ENCODE measurements around the gene C10orf120.

The C10orf120 gene

GRCh38 chr10:122699796-122700455, at the start of gene C10orf120:
Gene C10orf120, minus strand, starts transcription at chr10:122699846. Its CDS starts 56 bp downstream, at chr10:122699790.
- DNase-seq: no peak
- ATAC-seq: no peak
- Mint-ChIP-seq H3K27ac (no peak within 1 kb of the TSS), H3K36me3 (ENCODE audit: low read depth) (no peaks in the 10 kb centered on the region), H3K4me3 (no peak within 1 kb of the TSS), H3K4me1 (no peaks in the 10 kb centered on the region), H3K9me3 (no peaks in the 10 kb centered on the region), H3K27me3 (peaks cover 4% of the 10 kb centered on the region)

DNA sequence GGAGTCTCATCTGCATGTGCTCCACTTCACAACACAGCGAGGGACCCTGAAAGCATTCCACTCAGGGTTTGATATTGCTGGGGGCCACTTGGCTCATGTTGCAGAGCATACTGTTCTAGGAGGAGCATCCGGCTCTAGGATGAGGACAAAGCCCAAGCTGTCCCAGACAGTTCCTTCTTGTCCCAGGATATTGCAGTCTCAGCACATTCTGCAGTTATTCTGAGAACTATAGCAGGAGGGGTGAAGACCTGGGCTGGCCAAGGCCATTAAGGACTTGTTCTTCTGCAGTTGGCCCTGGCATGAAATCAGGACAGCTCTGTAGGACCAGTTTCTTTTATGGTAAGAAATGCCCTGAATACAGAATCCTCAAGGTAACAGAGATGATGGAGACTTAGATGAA, 48.9 kb upstream of the C10orf120 start:
- Mint-ChIP-seq H3K27ac (no peak overlapping the region), H3K36me3 (ENCODE audit: low read depth) (no peaks in the 10 kb centered on the region), H3K4me3 (no peak overlapping the region), H3K4me1 (no peaks in the 10 kb centered on the region), H3K9me3 (no peaks in the 10 kb centered on the region), H3K27me3 (peaks cover 2% of the 10 kb centered on the region)
- DNase-seq (no peak), ATAC-seq (no peak)

- DNase-seq (no peak), ATAC-seq (no peak)
- Mint-ChIP-seq H3K4me1 (no peaks in the 10 kb centered on the region), H3K36me3 (ENCODE audit: low read depth) (no peaks in the 10 kb centered on the region), H3K4me3 (no peak overlapping the region), H3K27me3 (peaks cover 2% of the 10 kb centered on the region), H3K27ac (no peak overlapping the region), H3K9me3 (no peaks in the 10 kb centered on the region)
These were observed 46.8 kb upstream of the C10orf120 start for GRCh38 chr10:122746408-122746807.

- Mint-ChIP-seq H3K27me3 (peaks cover 2% of the 10 kb centered on the region), H3K27ac (no peak overlapping the region), H3K4me1 (no peaks in the 10 kb centered on the region), H3K4me3 (no peak overlapping the region), H3K36me3 (ENCODE audit: low read depth) (no peaks in the 10 kb centered on the region), H3K9me3 (no peaks in the 10 kb centered on the region)
- no peak for ATAC-seq
- DNase-seq: no peak
These were observed 44.6 kb upstream of the C10orf120 start for GRCh38 chr10:122744257-122744656.

DNA sequence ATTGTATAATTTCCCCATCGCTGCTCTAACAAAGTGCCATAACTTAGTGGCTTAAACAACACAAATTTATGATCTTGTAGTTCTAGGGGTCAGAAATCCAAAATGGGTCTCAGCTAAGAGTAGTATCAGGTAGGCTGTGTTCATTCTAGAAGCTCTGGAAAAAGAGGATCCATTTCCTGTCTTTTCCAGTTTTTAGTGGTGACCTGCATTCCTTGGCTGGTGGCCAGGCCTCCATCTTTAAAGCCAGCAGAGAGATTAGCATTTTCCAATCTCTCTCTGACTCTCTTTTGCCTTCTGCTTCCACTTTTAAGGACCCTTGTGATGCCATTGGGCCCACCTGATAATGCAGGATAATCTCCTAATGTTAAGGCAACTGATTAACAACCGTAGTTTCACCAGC, 41.0 kb upstream of the C10orf120 start:
- Mint-ChIP-seq H3K4me3 (no peak overlapping the region), H3K4me1 (no peaks in the 10 kb centered on the region), H3K27me3 (no peaks in the 10 kb centered on the region), H3K9me3 (no peaks in the 10 kb centered on the region), H3K27ac (no peak overlapping the region), H3K36me3 (ENCODE audit: low read depth) (no peaks in the 10 kb centered on the region)
- ATAC-seq: no peak
- DNase-seq: no peak

DNA sequence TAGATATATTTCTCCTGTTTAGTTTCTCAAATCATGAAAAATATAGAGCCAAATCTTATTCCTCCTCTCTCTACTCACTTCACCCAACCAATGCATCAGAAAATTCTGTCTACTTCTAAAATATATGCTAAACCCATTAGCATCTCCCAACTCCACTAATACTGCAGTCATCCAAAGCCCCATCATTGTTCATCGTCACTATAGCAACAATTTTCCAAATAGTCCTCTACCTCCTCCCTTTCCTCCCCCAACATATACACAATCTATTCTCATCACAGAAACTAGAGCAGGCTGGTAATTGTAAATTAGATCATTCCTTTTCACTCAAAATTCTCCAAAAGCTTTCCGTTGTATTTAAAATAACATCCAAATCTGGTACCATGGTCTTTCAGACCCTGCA, 38.4 kb upstream of the C10orf120 start:
- H3K4me1 Mint-ChIP-seq: no peaks in the 10 kb centered on the region
- DNase-seq: no peak
- no peaks in the 10 kb centered on the region for H3K9me3 Mint-ChIP-seq
- no peak overlapping the region for H3K27ac Mint-ChIP-seq
- no peaks in the 10 kb centered on the region for H3K27me3 Mint-ChIP-seq
- no peak overlapping the region for H3K4me3 Mint-ChIP-seq
- H3K36me3 Mint-ChIP-seq (ENCODE audit: low read depth): no peaks in the 10 kb centered on the region
- ATAC-seq: no peak

- H3K36me3 Mint-ChIP-seq (ENCODE audit: low read depth): no peaks in the 10 kb centered on the region
- H3K27ac Mint-ChIP-seq: no peak overlapping the region
- DNase-seq (no peak), ATAC-seq (no peak)
- peaks cover 12% of the 10 kb centered on the region for H3K27me3 Mint-ChIP-seq
- H3K4me3 Mint-ChIP-seq: no peak overlapping the region
- H3K9me3 Mint-ChIP-seq: no peaks in the 10 kb centered on the region
- H3K4me1 Mint-ChIP-seq: no peaks in the 10 kb centered on the region
These were observed 34.5 kb upstream of the C10orf120 start for GRCh38 chr10:122733931-122734665.

GRCh38 chr10:122733443-122733842, 33.8 kb upstream of the C10orf120 start:
- Mint-ChIP-seq H3K36me3 (ENCODE audit: low read depth) (no peaks in the 10 kb centered on the region), H3K9me3 (no peaks in the 10 kb centered on the region), H3K27ac (no peak overlapping the region), H3K4me1 (no peaks in the 10 kb centered on the region), H3K27me3 (peaks cover 12% of the 10 kb centered on the region), H3K4me3 (no peak overlapping the region)
- DNase-seq (no peak), ATAC-seq (no peak)

DNA sequence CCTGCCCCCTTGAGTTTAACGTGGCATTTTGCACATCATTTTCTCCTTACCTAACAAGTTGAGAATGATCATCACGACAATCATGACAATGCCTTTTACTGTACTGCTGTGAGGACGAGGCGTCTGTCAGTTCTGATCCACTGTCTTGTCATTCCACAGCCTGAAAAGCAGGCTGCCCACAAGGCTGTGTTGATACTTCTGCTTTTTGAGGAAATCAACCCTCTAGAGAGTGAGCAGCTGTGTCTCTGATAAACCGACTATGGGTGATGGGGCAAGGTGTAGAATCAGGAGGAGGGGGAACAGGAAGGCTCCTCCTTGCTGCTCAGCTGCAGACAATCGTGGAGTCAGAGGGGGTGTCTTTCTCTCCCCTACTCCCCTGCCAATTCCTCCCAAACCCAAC, 30.6 kb upstream of the C10orf120 start:
- no peaks in the 10 kb centered on the region for H3K4me1 Mint-ChIP-seq
- H3K9me3 Mint-ChIP-seq: no peaks in the 10 kb centered on the region
- peaks cover 12% of the 10 kb centered on the region for H3K27me3 Mint-ChIP-seq
- DNase-seq (no peak), ATAC-seq (no peak)
- no peaks in the 10 kb centered on the region for H3K36me3 Mint-ChIP-seq (ENCODE audit: low read depth)
- no peak overlapping the region for H3K4me3 Mint-ChIP-seq
- no peak overlapping the region for H3K27ac Mint-ChIP-seq

DNA sequence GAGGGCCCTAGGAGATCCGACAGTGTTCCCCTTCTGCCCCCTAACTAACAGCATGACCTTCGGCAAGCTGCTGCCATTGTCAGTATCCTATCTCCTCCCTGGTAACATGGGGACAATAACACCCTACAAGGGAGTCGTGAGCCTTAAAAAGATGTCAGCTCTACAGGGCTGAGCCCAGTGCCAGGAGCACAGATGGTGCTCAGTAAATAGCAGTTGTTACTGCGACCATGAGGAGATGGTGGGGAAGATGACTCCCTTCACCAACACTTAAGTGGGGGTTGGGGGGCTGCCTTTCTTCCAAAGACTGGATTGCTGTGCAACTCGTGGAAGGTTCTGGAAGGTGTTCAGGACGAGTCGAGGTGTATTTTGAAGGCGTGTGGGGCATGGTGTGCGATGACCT, 29.5 kb upstream of the C10orf120 start:
- H3K4me3 Mint-ChIP-seq: no peak overlapping the region
- no peak overlapping the region for H3K27ac Mint-ChIP-seq
- no peaks in the 10 kb centered on the region for H3K4me1 Mint-ChIP-seq
- no peaks in the 10 kb centered on the region for H3K36me3 Mint-ChIP-seq (ENCODE audit: low read depth)
- peaks cover 12% of the 10 kb centered on the region for H3K27me3 Mint-ChIP-seq
- no peak for DNase-seq
- ATAC-seq: no peak
- H3K9me3 Mint-ChIP-seq: no peaks in the 10 kb centered on the region

DNA sequence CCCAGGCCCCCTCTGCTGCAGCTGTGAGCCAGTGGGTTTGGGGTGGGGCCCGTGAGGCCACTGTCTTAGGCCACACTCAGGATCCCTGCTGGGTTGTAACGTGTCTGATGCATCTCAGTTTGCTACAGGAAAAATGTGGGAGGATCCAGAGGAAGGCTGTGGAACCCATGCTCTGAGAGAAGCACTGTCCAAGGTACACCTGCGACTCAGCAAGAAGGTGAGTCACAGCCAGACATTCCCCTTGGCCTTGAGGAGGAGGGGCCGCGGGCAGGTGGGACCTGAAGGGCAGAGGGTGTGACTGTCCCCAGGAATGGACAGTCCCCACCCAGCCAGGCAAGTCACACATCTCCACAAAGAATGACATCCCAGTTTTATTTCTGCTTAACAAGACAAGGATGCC, 27.8 kb upstream of the C10orf120 start:
- DNase-seq (no peak), ATAC-seq (no peak)
- Mint-ChIP-seq H3K4me3 (no peak overlapping the region), H3K36me3 (ENCODE audit: low read depth) (no peaks in the 10 kb centered on the region), H3K27ac (no peak overlapping the region), H3K4me1 (no peaks in the 10 kb centered on the region), H3K27me3 (peaks cover 12% of the 10 kb centered on the region), H3K9me3 (no peaks in the 10 kb centered on the region)

- no peak overlapping the region for H3K27ac Mint-ChIP-seq
These were observed 26.1 kb upstream of the C10orf120 start for GRCh38 chr10:122725768-122726167.

GRCh38 chr10:122725006-122725405, 25.4 kb upstream of the C10orf120 start:
- Mint-ChIP-seq H3K4me1 (no peaks in the 10 kb centered on the region), H3K27me3 (peaks cover 6% of the 10 kb centered on the region), H3K36me3 (ENCODE audit: low read depth) (no peaks in the 10 kb centered on the region), H3K9me3 (no peaks in the 10 kb centered on the region), H3K27ac (no peak overlapping the region), H3K4me3 (no peak overlapping the region)
- DNase-seq (no peak), ATAC-seq (no peak)

More at GRCh38 chr10:122725768-122726167, 26.1 kb upstream of the C10orf120 start:
- Mint-ChIP-seq H3K4me3 (no peak overlapping the region), H3K36me3 (ENCODE audit: low read depth) (no peaks in the 10 kb centered on the region), H3K9me3 (no peaks in the 10 kb centered on the region), H3K4me1 (no peaks in the 10 kb centered on the region), H3K27me3 (peaks cover 5% of the 10 kb centered on the region)
- DNase-seq (no peak), ATAC-seq (no peak)

DNA sequence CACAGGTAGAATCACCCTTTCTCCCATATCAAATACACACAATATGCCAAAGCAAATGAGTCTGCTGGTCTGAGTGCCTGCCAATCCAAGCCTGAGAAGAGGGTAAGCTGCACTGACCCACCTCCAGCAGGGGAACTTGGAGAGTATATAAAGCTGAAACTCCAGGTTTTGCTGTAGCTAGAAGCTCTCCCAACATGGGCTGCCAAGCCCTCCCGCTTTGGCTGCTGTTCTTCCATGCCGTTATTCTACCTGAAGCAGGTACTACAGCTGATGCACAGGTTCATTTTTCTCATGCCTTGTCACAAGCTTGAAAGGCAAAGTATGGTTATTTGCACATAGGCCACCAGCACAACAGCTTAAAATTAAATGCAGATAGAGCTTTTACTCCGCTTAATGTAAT, 21.5 kb upstream of the C10orf120 start:
- Mint-ChIP-seq H3K36me3 (ENCODE audit: low read depth) (no peaks in the 10 kb centered on the region), H3K9me3 (no peaks in the 10 kb centered on the region), H3K27ac (no peak overlapping the region), H3K4me1 (no peaks in the 10 kb centered on the region), H3K27me3 (peaks cover 1% of the 10 kb centered on the region), H3K4me3 (no peak overlapping the region)
- ATAC-seq: no peak
- no peak for DNase-seq

- no peak for ATAC-seq
- Mint-ChIP-seq H3K27me3 (peaks cover 5% of the 10 kb centered on the region), H3K4me1 (no peaks in the 10 kb centered on the region), H3K9me3 (no peaks in the 10 kb centered on the region), H3K4me3 (no peak overlapping the region), H3K27ac (no peak overlapping the region), H3K36me3 (ENCODE audit: low read depth) (no peaks in the 10 kb centered on the region)
- DNase-seq: no peak
These were observed 16.4 kb upstream of the C10orf120 start for GRCh38 chr10:122716025-122716424.

Data from activated naive CD8-positive, alpha-beta T cell treated with anti-CD3 and anti-CD28 coated beads, Interleukin-2, amount 50 U/mL, for 24 hours (primary cell).